ENCODE measurements around the gene CYTL1.
"Not testable (repeated sequence)": the region's sequence is repeated elsewhere in the genome, so short reads cannot be mapped to it uniquely, and the experiment has no call there.

CYTL1 gene, protein sequence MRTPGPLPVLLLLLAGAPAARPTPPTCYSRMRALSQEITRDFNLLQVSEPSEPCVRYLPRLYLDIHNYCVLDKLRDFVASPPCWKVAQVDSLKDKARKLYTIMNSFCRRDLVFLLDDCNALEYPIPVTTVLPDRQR
- total RNA-seq: 0 to 0.06 reads per million in 2 experiments

DNA sequence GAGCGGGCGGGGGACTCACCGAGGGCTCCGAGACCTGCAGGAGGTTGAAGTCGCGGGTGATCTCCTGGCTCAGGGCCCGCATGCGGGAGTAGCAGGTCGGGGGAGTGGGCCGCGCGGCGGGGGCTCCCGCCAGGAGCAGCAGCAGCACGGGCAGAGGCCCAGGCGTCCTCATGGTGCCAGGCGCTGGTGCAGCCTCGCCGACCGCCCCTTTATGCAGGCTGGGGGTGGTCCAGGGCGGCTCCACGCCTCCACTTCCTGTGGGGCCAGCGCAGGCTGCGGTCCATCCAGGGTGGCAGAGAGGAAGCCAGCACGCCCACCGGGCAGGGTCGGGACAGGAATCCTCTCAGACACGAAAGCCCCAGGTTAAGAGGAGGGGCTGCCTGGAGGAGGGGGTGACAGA lies at the start of gene CYTL1:
CYTL1 (minus strand) TSS at position 185 of the 400 bp plus-strand sequence; CDS start at position 172, 13 bp downstream.
- DNase-seq (ENCODE audit: low read depth): no peak

DNA sequence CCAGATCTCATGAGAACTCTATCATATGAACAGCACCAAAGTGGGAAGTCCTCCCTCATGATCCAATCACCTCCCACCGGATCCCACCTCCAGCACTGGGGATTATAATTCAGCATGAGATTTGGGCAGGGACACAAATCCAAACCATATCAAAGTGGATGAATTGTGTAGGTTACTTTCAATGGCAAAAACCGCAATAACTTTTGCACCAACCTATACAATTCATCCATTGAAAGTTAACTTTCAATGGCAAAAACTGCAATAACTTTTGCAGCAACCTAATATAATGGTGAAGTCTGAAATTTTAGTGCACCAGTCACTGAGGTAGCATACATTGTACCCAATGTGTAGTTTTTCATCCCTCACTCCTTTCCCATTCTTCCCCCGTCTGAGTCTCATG lies 48.6 kb upstream of the CYTL1 start:
- no peak for DNase-seq (ENCODE audit: low read depth)

DNA sequence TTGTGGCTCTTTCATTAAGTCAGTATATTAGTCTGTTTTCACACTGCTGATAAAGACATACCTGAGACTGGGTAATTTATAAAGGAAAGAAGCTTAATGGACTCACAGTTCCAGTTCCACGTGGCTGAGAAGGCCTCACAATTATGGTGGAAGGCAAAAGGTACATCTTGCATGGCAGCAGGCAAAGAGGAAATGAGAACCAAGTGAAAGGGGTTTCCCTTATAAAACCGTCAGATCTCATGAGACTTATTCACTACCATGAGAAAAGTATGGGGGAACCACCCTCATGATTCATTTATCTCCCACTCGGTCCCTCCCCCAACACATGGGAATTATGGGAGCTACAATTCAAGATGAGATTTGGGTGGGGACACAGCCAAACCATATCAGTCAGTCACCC lies 47.7 kb upstream of the CYTL1 start:
- not testable (repeated sequence) for DNase-seq (ENCODE audit: low read depth)

DNA sequence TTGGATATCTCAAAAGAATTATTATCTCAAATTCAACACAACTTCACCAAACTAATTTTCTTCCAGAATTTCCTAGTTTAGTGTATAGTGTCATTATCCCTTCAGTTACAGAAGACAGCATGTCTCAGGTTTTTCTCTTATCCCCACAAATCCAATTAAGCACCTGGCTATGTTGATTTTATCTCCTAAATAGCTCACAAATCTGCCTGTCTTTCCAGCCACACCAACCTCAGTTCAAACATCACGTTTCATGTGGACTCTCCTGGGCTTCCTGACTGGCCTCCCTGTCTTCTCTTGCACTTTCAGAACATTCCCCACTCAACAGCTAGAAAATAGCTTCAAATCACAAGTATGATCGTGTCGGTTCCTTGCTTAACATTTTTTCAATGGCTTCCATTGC lies 46.8 kb upstream of the CYTL1 start:
- DNase-seq (ENCODE audit: low read depth): no peak

DNA sequence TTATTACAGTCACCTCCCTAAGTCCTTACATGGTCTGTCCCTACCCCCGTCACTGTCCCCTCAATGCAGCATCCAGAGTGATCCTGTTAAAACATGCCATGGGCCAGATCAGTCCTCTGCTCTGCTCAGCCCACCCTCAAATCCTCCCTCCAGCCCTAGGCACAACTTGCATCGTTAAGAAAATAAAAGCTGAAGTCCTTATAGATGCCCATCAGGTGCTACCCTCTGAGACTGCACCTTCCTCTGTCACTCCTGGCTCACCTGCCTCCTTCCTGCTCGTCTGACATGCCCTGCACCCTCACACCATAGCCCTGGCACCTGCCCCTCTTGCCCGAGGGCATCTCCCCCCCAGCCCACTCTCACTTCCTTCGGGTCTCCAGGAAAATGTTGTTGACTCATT lies 36.2 kb upstream of the CYTL1 start:
- DNase-seq (ENCODE audit: low read depth): no peak

DNA sequence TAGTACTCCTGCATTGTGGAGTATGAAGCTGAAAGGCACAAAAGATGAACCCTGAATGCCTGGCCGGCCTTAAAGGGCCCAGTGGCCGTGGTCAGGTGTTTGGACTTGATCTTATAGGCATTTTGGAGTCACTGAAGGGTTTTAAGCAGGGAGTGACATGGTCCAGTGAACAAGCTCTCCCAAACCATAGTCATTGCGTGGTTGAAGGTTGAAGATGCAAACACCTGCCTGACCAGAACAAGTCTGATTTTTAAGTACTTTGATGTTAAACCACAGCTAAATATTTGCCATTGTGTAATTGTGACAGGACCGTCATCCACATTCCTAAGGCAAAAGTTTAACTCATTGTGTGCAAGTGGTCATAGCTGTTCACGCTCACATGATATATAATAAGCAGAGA lies 35.3 kb upstream of the CYTL1 start:
- DNase-seq (ENCODE audit: low read depth): no peak

DNA sequence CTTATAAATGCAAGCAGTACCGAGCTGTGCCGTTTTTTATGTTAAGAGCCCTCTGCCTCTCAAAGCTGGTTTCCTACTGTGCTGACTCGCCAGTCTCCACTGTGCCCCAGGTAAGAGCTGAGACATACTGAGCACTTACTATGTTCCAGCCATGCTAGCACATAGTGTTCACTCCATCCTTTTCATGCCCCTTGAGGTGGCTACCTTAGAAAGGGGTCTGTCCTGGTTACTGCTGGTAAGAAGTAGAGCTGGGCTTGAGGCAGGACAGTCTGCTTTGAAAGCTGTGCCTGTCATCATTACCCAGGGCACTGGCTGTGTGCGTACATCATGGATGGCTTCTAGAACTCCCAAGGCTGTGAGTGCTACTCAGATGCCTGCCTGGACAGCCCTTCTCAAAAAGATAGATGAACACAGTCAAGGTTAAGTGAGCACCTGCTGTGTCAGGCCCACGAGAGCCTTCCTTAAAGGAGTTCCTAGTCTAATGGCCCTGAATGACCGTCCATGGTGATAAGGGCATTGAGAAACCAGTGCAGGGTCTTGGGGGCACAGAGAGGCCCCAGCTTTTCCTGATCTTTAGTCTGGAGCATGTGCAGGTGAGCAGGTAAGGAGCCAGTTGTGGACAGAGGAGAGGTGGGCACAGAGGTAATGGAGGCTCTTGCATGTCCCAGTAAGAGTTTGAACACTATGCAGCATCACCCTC lies 33.6 kb upstream of the CYTL1 start:
- DNase-seq (ENCODE audit: low read depth): no peak

DNA sequence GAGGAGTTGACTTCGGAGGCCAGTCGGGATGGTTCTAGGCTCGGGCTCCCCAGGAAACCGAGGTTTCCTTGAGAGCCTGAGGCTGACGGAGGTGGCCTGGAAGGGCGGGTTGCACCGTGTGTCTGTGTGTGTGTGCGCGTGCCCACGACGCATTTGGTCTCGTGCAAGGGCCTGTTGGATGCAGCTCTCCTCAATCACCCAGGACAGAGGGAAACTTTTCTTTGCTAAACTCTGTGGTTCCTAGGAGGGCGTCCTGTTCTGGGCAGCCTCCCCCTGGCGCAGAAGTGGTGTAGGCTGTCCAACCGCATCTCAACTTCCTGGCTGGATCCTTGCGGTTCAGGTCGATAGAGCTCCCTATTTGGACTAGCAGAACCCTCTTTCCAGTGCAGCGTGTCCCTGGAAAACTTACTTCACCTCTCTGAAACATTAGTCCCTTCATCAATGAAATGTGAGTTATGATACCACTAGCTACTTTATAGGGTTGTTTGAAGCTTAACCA lies 33.0 kb upstream of the CYTL1 start:
- no peak for DNase-seq (ENCODE audit: low read depth)

DNA sequence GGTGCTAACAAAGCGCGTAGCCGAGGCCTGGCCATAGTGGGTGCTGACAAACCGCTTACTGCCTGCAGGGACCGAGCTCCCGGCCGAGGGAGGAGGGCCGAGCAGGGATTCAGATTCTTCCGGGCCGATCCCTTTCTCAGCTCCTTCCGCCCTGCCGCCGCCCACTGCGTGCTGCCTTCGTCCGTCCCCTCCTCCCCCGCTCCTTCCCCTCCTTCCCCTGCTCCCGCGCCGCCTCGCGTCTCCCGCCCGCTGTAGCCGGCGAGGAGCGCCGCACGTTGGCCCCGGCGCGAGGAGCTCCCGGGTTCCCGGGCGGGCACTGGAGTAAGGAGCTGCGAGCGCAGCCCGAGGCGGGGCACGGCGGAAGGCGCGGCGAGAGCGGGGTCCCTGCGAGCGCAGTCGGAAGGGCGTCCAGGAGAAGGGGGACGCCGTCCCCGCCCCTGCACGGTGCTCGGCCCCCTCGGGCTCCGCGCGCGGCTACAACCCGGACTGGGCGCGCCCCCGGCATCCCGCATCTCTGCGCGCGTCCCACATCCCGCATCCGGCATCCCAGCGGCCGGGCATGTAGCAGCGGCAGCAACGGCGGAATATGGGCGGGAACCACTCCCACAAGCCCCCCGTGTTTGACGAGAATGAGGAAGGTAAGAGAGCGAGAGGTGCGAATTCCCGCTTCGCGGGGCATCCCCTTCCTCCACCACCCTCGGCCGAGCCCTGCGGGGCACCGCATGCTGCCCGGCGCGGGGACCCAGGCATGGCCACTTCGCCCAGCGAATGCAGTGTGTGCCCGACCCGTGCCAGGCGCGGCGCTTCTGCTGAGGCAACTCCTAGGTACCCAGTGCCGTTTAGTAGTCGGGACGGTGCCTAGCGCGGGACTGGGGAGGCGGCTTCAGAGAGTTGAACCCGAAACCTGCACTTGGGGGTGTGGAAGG lies 32.3 kb upstream of the CYTL1 start, which contains the start of gene STK32B:
STK32B (plus strand) TSS at position 203 of the 926 bp plus-strand sequence.
- DNase-seq (ENCODE audit: low read depth): no peak

DNA sequence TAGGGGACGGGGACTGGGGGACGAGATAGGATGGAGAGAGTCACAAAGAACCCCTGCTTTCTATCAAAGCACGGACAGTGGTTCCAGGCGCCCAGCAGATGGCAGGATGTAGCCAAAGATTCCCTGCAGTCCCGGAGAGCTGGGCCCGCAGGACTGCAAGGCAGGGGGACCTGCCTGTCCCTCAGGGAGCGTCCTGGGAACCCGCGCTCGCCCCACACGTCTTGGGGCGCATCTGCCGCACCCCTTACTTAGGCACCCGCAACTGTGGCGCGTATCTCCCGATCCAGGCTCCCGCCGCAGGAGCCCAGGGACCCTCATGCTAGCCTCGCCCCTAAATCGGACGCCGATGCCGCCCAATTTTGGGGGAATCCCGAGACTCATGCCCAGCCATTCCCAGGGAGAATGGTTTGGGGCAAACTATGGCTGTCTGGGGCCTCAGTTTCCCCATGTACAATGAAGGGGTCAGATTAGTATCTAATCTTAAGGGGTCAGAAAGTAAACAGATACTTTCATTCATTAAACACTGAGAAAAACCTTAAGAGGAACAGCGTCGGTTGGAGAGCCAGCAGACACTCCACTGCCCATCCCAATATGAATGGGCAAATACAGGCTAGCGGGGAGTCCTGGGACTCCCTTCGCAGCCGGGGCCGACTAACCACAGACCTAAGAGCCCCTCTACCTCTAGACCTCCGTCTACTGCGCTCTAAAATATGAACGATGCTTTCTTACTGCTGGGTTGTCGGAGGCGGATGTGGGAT lies 31.4 kb upstream of the CYTL1 start:
- DNase-seq (ENCODE audit: low read depth): no peak

DNA sequence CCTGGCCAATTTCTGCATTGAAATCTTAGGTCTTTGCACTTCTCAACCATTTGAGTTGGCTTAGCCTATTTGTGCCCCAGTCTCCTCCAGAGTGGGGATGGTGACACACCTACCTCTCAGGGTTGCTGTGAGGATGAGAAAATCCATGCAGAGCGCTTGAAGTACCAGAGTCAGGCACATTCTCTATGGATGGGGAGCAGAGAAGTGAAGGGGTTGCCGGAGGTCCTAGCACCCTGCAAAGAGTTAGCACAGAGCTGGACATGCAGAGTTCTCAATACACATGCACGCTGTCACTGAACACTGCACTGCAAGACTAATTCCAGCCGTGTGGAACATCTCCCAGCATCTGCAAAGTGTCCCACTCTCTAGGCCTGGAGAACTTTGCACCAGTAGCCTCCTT lies 29.5 kb upstream of the CYTL1 start:
- no peak for DNase-seq (ENCODE audit: low read depth)

DNA sequence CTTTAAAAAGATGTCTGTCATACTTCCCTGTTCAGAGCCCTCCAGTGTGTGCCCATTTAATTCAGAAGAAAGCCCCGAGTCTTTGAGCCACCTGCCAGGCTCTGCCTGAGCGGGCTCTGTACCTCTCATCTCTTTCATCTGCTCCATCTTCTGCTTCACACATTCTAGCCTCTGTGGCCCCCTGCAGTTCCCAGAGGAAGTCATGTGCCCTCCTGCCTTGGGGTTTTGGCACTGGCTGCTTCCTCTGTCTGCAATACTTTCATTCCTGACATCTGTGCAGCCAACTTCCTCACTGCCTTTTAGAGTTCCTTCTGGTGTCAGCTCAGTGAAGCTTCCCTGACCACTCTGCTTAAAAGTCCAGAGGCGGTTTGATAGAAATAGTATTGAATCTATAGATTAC lies 25.8 kb upstream of the CYTL1 start:
- no peak for DNase-seq (ENCODE audit: low read depth)

DNA sequence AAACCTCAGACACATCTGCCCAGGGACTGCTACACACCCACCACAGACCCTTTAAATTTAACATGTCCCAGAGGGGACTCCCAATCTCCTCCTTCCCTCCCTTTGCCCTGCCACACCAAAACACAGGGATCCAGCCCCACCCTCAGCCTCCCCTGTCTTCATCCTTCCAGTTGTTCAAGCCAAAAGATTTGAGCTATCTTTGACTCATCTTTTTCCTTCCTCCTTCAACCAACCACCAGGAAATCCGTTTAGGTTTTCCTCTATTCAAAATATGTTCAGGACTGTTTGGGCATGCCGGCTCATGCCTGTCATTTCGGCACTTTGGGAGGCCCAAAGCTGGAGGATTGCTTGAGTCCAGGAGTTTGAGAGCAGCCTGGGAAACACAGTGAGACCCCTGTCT lies 25.1 kb upstream of the CYTL1 start:
- no peak for DNase-seq (ENCODE audit: low read depth)

DNA sequence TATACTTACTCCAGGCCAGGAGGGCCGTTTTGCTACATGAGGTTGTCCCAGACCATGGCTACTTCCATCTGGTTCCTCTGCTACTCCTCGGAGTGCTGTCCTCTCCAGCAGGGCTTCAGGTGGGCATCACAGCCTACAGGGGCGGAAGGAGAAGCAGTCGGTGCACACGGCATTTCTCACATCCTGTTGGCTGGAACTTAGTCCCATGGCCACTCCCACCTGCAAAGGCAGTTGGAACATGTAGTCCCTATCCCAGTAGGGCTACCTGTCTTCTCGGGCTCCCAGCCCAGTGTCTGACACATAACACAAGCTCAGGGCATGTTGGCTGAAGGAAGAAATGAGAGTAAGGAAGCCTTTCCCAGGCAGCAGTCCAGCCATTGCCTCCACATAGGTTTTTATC lies 24.3 kb upstream of the CYTL1 start:
- no peak for DNase-seq (ENCODE audit: low read depth)

DNA sequence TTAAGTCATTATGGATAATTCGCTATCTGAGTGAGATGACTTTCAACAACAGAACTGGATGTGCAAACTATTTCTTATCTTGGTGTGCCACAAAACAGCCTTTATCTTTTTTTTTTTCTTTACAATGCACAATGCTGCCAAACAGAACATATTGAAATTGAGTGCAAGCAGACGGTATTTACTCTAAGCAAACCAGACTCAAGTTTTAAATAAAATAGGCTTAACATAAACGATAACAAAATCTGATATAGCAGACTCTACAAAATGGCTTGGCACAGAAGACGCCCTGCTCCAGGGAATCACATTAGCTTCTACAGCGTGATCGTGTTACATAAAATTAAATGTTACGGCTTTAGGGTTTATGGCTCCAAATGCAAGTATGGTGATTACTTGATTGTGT lies 22.4 kb upstream of the CYTL1 start:
- no peak for DNase-seq (ENCODE audit: low read depth)

DNA sequence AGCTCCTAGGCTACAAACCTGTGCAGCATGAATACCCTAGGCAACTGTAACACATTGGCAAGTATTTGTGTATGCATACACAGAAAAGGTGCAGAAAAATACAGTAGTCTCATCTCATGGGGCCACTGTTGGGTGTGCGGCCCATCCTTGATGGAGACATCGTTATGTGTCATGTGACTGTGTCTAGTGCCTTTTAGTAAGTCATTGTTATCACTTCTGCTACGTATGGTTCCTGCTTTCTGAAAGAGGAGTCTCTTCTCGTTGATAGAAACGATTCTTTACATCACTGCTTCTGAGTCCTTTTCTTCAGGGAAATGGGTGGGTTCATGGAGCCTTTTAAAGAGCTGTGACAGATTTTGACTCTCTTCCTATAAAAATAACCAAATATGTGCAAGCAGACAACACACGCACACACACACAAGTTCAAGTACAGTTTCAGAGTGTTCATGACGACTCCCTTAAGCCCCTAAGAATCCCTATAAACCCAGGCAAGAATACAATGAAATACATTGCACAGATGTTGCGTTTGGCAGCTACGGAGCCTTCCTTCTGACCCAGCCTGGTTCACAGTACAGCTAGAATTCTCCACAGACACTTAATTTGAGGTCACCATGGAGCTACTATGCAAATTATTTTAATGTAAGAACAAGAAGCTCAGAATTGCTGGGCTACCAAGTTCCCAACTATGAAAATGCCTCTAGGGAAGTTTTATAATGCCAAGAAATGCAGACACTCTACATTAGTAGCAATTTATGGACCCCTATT lies 21.8 kb upstream of the CYTL1 start:
- DNase-seq (ENCODE audit: low read depth): no peak

DNA sequence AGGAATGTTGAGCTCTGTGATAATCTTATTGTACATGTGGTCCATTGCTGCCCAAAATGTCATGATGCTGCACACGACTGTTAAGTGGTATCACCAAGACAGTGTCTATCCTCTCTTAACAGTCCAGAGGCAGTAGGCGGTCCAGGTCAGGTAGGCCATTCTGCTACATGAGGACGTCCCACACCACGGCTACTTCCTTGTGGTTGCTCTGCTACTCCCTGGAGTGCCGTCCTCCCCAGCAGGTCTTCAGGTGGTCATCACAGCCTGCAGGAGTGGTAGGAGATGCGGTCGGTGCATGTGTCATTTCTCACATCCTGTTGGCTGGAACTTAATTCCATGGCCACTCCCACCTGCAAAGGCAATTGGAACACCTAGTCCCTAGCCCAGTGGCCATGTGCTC lies 20.5 kb upstream of the CYTL1 start:
- no peak for DNase-seq (ENCODE audit: low read depth)

DNA sequence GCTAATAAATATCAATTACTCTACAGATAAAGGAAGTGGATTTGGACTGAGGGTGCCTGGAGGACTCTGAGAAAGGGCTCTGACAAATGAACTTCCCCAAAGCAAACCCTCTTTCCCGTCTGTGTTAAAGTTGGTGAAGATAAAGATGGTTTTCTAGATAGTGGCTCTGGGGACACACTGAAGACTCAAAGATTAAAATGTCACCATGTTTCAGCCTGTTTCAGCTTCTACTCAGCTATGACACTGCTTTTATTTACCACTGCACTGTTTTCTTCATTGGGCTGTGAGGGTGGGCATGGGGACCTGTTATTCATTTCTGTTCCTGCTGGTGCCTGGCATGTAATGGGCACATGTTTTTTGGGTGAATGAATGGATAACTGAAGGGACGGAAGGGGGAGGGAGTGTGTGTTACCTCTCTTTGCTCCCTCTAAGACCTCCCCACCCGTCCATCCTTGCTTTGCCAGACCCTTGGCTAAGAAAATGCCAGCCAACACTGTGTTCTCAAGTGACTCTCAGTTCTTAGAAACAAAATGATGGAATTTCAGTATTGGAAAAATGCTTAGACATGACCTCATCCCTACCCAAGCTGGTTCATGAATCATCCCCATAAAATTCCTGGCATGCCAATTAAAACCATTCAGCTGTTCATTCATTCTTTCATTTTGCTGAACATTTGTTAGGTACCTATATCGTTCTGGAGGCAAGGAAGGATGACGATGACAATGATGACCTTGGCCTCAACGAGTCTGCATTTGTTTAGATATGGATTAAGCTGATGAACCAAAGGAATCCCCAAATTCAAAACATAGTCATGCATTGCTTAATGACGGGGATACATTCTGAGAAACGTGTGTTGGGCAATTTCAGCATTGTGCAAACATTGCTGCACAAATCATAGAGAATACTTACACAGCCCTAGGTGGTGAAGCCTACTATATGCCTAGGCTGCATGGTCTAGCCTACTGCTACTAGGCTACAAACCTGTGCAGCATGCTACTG lies 18.6 kb upstream of the CYTL1 start:
- DNase-seq (ENCODE audit: low read depth): no peak

DNA sequence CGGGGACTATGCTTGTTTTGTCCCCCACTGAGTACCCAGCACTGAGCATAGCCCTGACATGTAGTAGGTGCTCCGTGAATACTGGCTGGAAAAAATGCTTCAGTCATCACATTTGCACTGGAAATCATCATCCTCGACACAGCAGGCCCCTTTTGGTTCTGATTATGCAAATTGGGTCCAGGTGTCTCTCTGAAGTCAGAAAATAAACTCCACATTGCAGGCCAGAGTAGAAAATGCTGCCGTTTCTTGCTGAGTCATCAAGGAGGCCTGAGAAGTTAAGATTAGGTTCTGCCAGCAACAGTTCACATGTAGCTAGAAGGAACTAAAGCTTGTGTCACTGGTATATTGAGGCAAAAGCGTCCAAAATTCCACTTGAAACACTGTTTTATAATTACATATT lies 17.0 kb upstream of the CYTL1 start:
- no peak for DNase-seq (ENCODE audit: low read depth)

DNA sequence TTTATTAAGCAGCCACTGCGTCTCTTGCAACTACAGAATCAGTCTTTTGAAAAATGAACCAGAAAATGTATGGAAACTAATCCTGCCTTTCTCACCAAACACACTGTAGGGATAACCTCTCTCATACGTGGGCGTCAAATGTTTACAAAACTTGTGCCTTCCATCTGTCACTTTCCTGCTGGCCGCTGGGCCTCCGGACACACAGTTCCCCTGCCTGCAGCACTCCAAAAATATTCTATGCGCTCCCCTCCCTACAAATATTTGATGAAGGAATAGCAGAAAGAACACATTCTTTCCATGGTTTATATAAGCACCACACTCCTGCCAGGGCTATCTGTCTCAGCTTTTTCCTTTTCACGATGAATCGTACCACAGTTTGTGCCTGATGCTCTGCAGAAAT lies 14.9 kb upstream of the CYTL1 start:
- no peak for DNase-seq (ENCODE audit: low read depth)
